Bronchial epithelial cell (primary cell): ENCODE measurements around the gene STAM2. TPM values are rescaled to one million over a fixed set of nuclear protein-coding genes. Genes with fewer than 3 reads are reported as not detected.
"Not testable (repeated sequence)": the region's sequence is repeated elsewhere in the genome, so short reads cannot be mapped to it uniquely, and the experiment has no call there.

Experiments
- DNase-seq: peaks from one replicate; pipeline ENCODE4 v3.0.0-alpha.2; 2010; ENCODE audit warnings: low read depth
- FAIRE-seq: peaks from 2 replicates; lab custom pipeline; 2011; peaks lifted over from hg19 to GRCh38; lab: Jason Lieb, UNC
- H3K27me3 ChIP-seq: 2 replicates; pipeline ENCODE4 v1.5.1; 2011; ENCODE audit warnings: low read length; ENCODE audit not compliant: control insufficient read depth, insufficient read depth
- H3K36me3 ChIP-seq: 2 replicates; pipeline ENCODE4 v1.5.1; 2011; ENCODE audit warnings: low read length; ENCODE audit not compliant: control insufficient read depth, insufficient read depth
- H3K4me3 ChIP-seq: 2 replicates; pipeline ENCODE4 v1.5.1; 2011; ENCODE audit warnings: mild to moderate bottlenecking, low read depth, low read length, control low read depth
- total RNA-seq: library from RNA; depleted of rRNA; stranded (reverse); fragments of >200 nt; gene quantifications from 2 replicates; pipeline ENCODE4 v1.2.1, GENCODE V29; 2014
- TF ChIP-seq, protein P1 (sequence below): IDR thresholded peaks from 2 replicates; pipeline ENCODE4 v1.5.1; 2011; ENCODE audit warnings: mild to moderate bottlenecking, moderate library complexity, low read length, control low read depth, inconsistent platforms; ENCODE audit not compliant: insufficient read depth, severe bottlenecking

STAM2 gene
- total RNA-seq, 1 donor from 2014 or later = 32.1 TPM

DNA sequence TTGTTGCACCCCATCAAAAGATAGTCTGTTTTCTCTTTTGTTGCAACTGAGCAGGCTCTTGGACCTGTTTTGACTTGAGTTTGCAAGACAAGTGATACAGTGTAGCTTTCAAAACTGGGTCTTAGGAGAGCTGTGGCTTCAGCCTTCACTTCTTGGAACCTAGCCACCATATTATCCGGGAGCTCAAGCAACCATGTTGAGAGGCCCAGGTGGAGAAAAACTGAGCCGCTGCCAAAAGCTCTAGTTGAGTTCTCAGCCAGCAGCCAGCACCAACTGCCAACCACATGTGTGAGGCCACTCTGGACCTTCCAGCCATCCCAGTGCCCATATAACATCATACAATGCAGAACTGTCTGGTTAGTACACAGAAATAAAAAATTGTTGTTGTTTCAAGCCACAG lies 82.1 kb downstream of the STAM2 start:
- TF ChIP-seq, protein P1, sequence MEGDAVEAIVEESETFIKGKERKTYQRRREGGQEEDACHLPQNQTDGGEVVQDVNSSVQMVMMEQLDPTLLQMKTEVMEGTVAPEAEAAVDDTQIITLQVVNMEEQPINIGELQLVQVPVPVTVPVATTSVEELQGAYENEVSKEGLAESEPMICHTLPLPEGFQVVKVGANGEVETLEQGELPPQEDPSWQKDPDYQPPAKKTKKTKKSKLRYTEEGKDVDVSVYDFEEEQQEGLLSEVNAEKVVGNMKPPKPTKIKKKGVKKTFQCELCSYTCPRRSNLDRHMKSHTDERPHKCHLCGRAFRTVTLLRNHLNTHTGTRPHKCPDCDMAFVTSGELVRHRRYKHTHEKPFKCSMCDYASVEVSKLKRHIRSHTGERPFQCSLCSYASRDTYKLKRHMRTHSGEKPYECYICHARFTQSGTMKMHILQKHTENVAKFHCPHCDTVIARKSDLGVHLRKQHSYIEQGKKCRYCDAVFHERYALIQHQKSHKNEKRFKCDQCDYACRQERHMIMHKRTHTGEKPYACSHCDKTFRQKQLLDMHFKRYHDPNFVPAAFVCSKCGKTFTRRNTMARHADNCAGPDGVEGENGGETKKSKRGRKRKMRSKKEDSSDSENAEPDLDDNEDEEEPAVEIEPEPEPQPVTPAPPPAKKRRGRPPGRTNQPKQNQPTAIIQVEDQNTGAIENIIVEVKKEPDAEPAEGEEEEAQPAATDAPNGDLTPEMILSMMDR = no peak
- H3K27me3 ChIP-seq = no peaks in the 10 kb centered on the region
- no peak overlapping the region for H3K4me3 ChIP-seq
- H3K36me3 ChIP-seq = no peaks in the 10 kb centered on the region
- FAIRE-seq = no peak
- DNase-seq = no peak

DNA sequence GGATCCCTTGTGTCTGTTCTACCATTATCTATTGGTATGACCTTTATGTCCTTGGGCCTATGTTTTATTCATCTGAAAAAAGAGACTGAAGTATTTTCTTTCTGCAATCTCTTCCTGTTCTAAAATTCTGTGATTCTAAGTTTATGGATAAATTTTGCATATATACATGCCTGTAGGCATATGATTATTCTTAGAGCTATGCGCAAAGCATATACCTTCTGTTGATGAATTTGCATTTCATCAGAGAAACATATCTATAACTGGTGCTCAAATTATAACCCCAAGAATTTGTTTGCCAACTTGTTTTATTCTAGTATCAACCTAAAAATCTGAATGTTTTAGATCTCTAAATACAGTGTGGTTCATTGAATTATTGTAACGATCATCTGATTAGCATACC lies 83.5 kb downstream of the STAM2 start:
- TF ChIP-seq, protein P1 = no peak
- H3K36me3 ChIP-seq = no peaks in the 10 kb centered on the region
- H3K27me3 ChIP-seq = no peaks in the 10 kb centered on the region
- no peak for FAIRE-seq
- no peak overlapping the region for H3K4me3 ChIP-seq
- DNase-seq = no peak

DNA sequence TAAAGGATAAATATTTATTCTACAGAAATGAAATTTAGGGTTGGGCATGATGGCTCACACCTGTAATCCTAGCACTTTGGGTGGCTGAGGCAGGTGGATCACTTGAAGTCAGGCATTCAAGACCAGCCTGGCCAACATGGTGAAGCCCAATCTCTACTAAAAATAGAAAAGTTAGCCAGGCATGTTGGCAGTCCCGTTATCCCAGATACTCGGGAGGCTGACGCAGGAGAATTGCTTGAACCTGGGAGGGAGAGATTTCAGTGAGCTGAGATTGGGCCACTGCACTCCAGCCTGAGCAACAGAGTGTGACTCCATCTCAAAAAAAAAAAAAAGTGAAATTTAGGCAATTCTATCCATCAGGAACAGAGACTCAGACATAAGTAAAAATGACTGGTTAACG lies 84.8 kb downstream of the STAM2 start:
- H3K36me3 ChIP-seq, H3K27me3 ChIP-seq, FAIRE-seq, H3K4me3 ChIP-seq, DNase-seq: not testable (repeated sequence)

DNA sequence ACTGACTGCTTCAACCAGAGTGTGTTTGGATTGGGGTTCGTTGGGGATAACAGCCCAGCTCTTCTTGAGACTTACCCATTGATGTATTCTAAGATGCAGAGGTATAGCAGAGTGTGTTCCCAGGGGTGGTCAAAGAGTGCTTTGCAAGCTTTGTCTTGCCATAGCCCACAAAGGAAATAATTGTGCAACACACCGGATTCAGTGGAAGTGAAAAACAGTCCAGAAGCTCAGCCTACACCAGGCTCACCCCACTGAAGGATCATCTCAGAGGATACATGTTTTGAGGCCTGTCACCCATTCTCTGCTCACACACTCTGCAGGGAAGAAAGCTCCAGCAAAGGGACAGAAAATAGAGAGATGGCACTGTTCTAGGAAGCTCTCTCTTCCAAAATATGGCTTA lies 86.3 kb downstream of the STAM2 start:
- TF ChIP-seq, protein P1 = no peak
- peak; percentile 30 for DNase-seq
- Histone ChIP-seq H3K27me3 (no peaks in the 10 kb centered on the region), H3K4me3 (no peak overlapping the region), H3K36me3 (no peaks in the 10 kb centered on the region)
- FAIRE-seq = no peak

DNA sequence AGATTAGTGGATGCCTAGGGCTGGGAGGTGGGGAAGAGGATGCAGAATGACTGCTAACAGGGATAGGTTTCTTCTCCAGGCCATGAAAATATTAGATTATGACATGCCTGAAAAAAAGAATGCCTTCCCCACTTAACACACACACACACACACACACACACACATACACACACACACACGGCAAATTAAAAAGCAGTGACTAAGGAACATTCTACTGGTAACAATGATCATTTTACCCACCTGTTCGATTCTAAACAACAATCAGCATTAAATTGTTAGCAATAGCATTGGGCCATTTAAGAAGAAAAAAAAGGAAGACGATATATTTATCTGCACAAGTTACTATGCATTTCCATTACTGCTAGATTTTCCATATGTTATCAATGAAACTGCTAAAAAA lies 87.6 kb downstream of the STAM2 start:
- no peaks in the 10 kb centered on the region for H3K36me3 ChIP-seq
- H3K27me3 ChIP-seq = no peaks in the 10 kb centered on the region
- no peak overlapping the region for H3K4me3 ChIP-seq
- FAIRE-seq (no peak), DNase-seq (no peak)
- TF ChIP-seq, protein P1 = no peak

DNA sequence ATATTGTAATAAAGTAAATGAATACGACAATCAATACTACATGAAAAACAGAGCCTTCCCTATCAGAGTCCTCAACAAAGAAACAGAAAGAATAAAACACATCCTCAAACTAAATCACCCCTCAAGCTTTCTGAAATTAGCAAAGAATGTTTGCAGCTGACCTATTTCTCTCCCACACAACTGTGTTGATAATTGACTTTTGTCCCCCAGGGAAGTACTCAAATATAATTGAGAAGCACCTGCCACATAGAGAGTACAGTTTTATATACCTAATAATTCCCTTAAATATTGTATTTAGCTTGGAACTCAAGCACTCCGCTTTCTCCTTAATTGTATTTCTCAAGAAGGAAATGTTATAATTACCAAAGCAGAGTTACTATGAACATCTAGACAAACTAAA lies 89.3 kb downstream of the STAM2 start:
- Histone ChIP-seq H3K27me3 (no peaks in the 10 kb centered on the region), H3K4me3 (no peak overlapping the region), H3K36me3 (no peaks in the 10 kb centered on the region)
- no peak for DNase-seq
- TF ChIP-seq, protein P1 = no peak
- FAIRE-seq = no peak
